Astrocyte of the cerebellum (primary cell): ENCODE measurements around the gene ELOVL2.

Experiments used
- DNase-seq: peaks from one replicate; pipeline ENCODE4 v3.0.0-alpha.2; 2011; ENCODE audit warnings: low read depth
- H3K4me3 ChIP-seq: 2 replicates; pipeline ENCODE4 v1.5.1; 2011; ENCODE audit warnings: mild to moderate bottlenecking, low read depth, low read length, moderate library complexity
- in situ Hi-C: cut with HindIII; loops from 2 replicates; pipeline ENCODE4 v1.10.0; 2017; ENCODE audit warnings: low sequenced_read_pairs
- TF ChIP-seq, protein P1 (sequence below): IDR thresholded peaks from 2 replicates; pipeline ENCODE4 v1.5.1; 2012; ENCODE audit warnings: low read length, low read depth, moderate library complexity, mild to moderate bottlenecking; ENCODE audit errors: missing control alignments

Gene ELOVL2

DNA sequence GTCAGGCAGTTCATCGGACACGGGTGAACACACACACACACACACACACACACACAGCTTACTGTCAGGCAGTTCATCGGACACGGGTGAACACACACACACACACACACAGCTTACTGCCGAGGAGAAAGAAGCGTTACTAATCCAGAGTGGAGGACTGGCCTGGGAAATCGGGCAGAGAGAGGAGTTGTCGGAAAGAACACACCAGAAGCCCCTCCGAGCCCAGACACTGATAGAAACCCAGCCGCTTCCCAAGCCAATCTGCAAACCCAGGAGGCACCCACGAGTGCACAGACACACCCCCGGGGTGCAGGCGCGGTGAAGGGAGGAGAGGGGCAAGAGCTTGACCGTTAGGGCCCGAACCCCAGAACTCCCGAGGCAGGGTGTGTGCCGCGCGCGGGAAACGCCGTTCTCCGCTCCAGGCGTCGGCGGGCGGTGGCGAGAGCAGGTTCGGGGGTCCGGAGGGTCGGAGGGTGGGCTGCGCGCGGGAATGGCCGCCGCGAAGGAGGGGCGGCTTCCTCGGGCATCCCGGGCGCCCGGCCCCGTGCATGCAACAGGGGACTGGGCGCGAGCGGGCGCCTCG, 636 bp downstream of the ELOVL2 start:
- peak overlapping the region; percentile 44 for H3K4me3 ChIP-seq
- TF ChIP-seq, protein P1, sequence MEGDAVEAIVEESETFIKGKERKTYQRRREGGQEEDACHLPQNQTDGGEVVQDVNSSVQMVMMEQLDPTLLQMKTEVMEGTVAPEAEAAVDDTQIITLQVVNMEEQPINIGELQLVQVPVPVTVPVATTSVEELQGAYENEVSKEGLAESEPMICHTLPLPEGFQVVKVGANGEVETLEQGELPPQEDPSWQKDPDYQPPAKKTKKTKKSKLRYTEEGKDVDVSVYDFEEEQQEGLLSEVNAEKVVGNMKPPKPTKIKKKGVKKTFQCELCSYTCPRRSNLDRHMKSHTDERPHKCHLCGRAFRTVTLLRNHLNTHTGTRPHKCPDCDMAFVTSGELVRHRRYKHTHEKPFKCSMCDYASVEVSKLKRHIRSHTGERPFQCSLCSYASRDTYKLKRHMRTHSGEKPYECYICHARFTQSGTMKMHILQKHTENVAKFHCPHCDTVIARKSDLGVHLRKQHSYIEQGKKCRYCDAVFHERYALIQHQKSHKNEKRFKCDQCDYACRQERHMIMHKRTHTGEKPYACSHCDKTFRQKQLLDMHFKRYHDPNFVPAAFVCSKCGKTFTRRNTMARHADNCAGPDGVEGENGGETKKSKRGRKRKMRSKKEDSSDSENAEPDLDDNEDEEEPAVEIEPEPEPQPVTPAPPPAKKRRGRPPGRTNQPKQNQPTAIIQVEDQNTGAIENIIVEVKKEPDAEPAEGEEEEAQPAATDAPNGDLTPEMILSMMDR, result no peak
- no peak for DNase-seq
- in situ Hi-C loops, result no loop called here

DNA sequence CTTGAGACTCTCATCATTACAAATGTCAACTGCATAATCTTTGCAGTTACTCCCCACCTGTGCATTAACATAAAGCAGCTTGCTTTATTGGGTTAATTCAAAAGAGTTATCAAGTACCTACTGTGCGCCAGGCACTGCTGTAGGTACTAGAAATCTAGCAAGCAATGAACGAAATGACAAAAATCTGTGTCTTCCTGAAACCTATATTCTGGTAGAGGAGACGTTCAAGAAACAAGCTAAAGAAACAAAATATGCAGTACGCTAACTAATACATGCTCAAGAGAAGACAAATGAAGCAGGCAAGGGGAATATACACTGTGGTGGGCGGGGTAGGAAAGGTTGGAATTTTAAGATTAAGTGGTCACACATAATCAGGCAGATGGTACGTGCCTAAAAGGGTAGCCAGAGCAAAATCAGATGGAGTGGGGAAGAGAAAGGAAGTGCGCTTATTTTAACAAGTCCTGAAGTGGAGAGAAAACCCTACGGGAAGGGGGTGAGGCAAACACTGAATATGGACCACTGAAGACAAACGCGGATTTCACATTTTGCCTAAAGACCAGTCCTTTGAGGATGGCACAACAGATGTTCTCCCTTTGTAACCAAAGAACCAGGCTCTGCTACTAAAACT, 1.2 kb downstream of the ELOVL2 start:
- H3K4me3 ChIP-seq, result no peak overlapping the region
- TF ChIP-seq, protein P1, result no peak
- in situ Hi-C loops, result no loop called here
- no peak for DNase-seq

DNA sequence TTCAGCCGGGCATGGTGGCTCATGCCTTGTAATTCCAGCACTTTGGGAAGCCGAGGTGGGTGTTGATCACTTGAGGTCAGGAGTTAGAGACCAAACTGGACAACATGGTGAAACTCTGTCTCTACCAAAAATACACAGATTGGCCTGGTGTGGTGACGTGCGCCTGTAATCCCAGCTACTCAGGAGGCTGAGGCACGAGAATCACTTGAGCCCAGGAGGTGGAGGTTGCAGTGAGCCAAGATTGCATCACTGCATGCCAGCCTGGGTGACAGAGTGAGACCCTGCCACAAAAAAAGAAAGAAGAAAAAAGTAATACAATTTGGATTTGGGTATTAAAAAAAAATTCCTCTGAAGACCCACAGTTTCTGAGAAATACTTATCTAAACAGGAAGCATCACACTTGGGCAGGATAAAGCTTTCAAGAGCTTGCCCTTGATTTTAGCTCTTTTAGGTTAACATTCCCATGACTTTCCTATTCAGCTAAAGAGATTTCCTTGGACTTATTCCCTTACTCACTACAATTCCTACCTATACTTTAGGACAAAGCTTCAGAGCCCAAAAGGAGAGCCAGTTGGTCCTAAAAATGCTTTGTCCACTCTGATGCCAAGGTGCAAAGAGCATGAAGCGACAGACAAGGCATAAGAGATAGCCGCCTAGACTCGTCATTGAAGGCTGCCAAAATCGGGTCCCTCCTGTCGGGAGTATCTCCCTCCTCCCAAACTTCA, 1.9 kb downstream of the ELOVL2 start:
- DNase-seq, result no peak
- in situ Hi-C loops, result no loop called here
- TF ChIP-seq, protein P1, result no peak
- H3K4me3 ChIP-seq, result no peak overlapping the region

DNA sequence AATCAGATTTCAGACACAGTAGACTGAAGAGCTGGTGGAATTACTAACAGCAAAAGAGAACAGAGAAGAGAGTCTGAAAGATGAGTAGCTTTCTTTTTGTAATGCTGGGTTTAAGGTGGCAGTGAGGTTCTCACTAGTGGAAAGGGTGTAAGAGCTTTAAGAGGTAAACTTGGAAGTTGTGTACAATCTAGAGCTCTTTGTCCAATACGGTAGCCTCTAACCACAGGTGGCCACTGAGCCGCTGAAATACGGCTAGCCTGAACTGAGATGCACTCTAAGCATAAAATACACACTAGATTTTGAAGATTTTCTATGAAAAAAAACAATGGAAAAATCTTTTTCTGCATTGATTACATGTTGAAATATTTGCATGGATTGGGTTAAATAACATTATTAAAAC, 4.0 kb downstream of the ELOVL2 start:
- DNase-seq, result no peak
- in situ Hi-C loops, result no loop called here
- TF ChIP-seq, protein P1, result no peak
- H3K4me3 ChIP-seq, result no peak overlapping the region

DNA sequence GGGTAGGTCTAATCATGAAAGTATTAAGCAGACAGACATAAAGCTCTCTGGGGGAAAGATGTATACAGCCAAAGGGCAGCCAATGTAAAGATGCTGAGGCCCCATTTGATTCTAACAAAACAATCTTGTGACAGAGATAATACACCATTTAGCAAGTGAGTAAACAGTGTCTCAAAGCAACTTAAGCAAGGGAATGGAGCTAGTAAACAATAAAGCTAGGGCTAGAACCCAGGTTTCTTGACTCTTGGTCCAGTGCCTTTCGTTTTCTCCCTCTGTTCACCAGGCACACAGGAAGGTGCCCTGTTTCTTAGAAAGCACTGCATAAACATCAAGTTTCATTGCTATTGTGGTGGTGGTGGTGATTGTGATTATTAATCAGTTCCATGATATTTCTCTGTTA, 5.1 kb downstream of the ELOVL2 start:
- TF ChIP-seq, protein P1, result no peak
- no peak overlapping the region for H3K4me3 ChIP-seq
- DNase-seq, result no peak
- in situ Hi-C loops, result no loop called here

DNA sequence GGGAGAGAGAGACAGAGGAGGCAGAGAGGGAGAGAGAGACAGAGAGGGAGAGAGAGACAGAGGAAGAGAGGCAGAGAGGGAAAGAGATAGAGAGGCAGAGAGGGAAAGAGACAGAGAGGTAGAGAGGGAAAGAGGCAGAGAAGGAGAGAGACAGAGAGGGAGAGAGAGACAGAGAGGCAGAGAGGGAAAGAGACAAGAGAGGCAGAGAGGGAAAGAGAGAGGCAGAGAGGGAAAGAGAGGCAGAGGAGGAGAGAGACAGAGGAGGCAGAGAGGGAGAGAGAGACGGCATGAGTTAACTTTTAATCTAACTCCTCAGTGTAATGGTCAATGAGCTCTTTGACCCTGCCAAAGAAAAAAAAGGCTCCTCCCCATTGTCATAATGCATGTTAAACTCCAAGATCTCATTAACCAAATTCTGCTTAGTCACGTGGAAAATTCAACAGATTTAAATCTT, 7.1 kb downstream of the ELOVL2 start:
- DNase-seq, result no peak
- H3K4me3 ChIP-seq, result no peak overlapping the region
- TF ChIP-seq, protein P1, result no peak
- in situ Hi-C loops, result no loop called here
